ENCODE measurements around the gene MS4A6A. TPM values are rescaled to one million over a fixed set of nuclear protein-coding genes. Genes with fewer than 3 reads are reported as not detected.
A peak's percentile ranks its signal among the peaks of the same experiment; 100 is the strongest.
"Not testable (repeated sequence)": the region's sequence is repeated elsewhere in the genome, so short reads cannot be mapped to it uniquely, and the experiment has no call there.

Gene MS4A6A
- total RNA-seq, 2 donors from 2014 or later = 5.9 to 24.9 TPM

GRCh38 chr11:60133917-60134316, 49.0 kb downstream of the MS4A6A start:
- no peak for TF ChIP-seq CTCF (IDR thresholded peaks at IDR 0.05)
- no peak for TF ChIP-seq POLR2A (IDR thresholded peaks at IDR 0.05)
- Histone ChIP-seq H3K36me3 (replicated peaks in 1 of 2; ENCODE audit: insufficient read depth in 1 of 2, low read depth in 2 of 2) (no peaks in the 10 kb centered on the region), H3K4me3 (no peak overlapping the region), H3K27ac (no peak overlapping the region), H3K4me1 (peaks cover 7% of the 10 kb centered on the region), H3K27me3 (no peaks in the 10 kb centered on the region), H3K9me3 (no peaks in the 10 kb centered on the region)
- DNase-seq = no peak
- 29 to 63% methylated on average over 1 of the region's 1 CpG for WGBS, 2 donors
- ATAC-seq = no peak
- intact Hi-C loops (cut with DNase I) = no loop called here

DNA sequence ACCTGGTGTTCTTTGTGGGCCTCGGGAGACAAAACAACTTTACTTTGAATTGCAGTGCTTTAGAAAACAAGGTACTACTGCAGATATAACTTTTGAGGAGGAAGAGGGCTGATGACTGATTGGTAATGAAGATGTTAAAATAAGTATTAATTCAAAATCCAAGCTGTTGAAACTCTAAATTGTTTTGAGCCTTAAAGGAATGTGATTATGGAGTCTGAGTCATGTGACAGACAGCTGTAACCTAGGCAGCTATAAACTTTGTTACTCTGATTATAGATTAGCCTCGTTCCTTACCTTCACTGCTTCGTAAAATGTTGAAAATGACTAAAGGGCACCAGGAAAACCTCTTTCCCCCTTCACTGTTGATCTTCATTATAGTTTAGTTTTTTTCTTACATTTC, 51.0 kb downstream of the MS4A6A start:
- H3K27me3 ChIP-seq = no peaks in the 10 kb centered on the region
- no peaks in the 10 kb centered on the region for H3K36me3 ChIP-seq (replicated peaks in 1 of 2; ENCODE audit: insufficient read depth in 1 of 2, low read depth in 2 of 2)
- ATAC-seq = no peak
- no peak overlapping the region for H3K4me3 ChIP-seq
- intact Hi-C loops (cut with DNase I) = no loop called here
- no peak for TF ChIP-seq CTCF (IDR thresholded peaks at IDR 0.05)
- TF ChIP-seq POLR2A (IDR thresholded peaks at IDR 0.05) = no peak
- H3K9me3 ChIP-seq = no peaks in the 10 kb centered on the region
- no peak overlapping the region for H3K27ac ChIP-seq
- peaks cover 12% of the 10 kb centered on the region for H3K4me1 ChIP-seq
- DNase-seq = no peak
- WGBS, 2 donors = 59 to 66% methylated on average over 3 of the region's 3 CpGs

DNA sequence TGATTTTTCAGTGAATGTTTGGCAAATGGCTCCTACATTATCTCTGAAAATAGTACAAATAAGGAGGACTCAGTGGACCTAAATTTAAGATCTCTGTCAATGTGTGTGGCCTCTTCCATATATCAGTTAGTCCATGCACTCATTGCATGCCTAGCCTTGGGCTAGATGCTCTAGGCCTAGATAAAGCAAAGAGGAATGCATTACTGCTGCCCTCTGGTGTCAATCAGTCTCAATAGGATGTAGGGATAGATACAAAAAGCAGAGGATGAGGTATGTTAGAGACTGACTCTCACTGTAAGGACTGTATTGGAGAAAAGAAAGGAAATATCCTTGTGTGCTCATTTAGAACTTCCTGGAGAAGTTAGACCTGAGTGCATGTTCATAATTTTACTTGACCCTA, 52.4 kb downstream of the MS4A6A start:
- no peak overlapping the region for H3K4me3 ChIP-seq
- H3K36me3 ChIP-seq (replicated peaks in 1 of 2; ENCODE audit: insufficient read depth in 1 of 2, low read depth in 2 of 2) = no peaks in the 10 kb centered on the region
- peak; percentile 22 to 65 (median 42) for DNase-seq
- H3K27ac ChIP-seq = no peak overlapping the region
- ATAC-seq = peak; percentile 64
- H3K27me3 ChIP-seq = no peaks in the 10 kb centered on the region
- intact Hi-C loops (cut with DNase I) = no loop called here
- peaks cover 12% of the 10 kb centered on the region for H3K4me1 ChIP-seq
- TF ChIP-seq POLR2A (IDR thresholded peaks at IDR 0.05) = no peak
- TF ChIP-seq CTCF (IDR thresholded peaks at IDR 0.05) = peak in 6 of 7 experiments; percentile 23 to 64 (median 54)
- no peaks in the 10 kb centered on the region for H3K9me3 ChIP-seq

DNA sequence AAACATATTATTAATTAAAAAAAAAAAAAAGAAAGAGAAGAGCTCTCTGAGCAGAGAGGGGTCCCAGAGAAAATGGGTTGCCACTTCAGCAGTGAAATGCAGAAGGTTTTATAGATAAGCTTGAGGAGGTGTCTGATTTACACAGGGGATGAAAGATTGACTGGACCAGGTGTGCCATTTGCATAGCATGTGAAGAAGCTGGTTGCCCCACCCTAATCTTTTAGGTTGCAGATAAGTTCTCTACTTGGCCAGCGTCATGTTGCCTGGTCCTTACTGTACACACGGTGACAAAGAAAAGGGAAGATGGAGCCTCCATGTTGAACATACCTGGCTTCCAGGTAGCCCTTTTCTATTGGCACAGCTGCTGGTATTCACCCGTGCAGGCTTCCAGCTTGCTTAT, 53.0 kb downstream of the MS4A6A start:
- intact Hi-C loops (cut with DNase I) = no loop called here
- no peak overlapping the region for H3K4me3 ChIP-seq
- no peaks in the 10 kb centered on the region for H3K9me3 ChIP-seq
- peak in 2 of 4 donors; percentile 6 to 17 for DNase-seq
- no peak overlapping the region for H3K27ac ChIP-seq
- 23 to 24% methylated on average over 3 of the region's 3 CpGs for WGBS, 2 donors
- no peaks in the 10 kb centered on the region for H3K36me3 ChIP-seq (replicated peaks in 1 of 2; ENCODE audit: insufficient read depth in 1 of 2, low read depth in 2 of 2)
- no peak for ATAC-seq
- H3K27me3 ChIP-seq = no peaks in the 10 kb centered on the region
- peaks cover 12% of the 10 kb centered on the region for H3K4me1 ChIP-seq
- TF ChIP-seq POLR2A (IDR thresholded peaks at IDR 0.05) (no peak), CTCF (IDR thresholded peaks at IDR 0.05) (no peak)

DNA sequence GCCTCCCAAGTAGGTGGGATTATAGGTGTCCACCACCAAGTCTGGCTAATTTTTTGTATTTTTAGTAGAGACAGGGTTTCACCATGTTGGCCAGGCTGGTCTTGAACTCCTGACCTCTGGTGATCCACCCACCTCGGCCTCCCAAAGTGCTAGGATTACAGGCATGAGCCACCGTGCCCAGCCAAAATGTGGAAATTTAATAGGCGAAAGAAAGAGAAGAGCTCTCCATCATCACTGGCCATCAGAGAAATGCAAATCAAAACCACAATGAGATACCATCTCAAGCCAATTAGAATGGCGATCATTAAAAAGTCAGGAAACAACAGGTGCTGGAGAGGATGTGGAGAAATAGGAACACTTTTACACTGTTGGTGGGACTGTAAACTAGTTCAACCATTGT, 54.0 kb downstream of the MS4A6A start:
- H3K4me1 ChIP-seq = peaks cover 12% of the 10 kb centered on the region
- ATAC-seq; DNase-seq; H3K36me3 ChIP-seq (replicated peaks in 1 of 2; ENCODE audit: insufficient read depth in 1 of 2, low read depth in 2 of 2); H3K27me3 ChIP-seq; H3K4me3 ChIP-seq; intact Hi-C loops (cut with DNase I); H3K27ac ChIP-seq; H3K9me3 ChIP-seq: not testable (repeated sequence)
- WGBS, 2 donors = 88 to 92% methylated on average over 4 of the region's 4 CpGs

Measured in body of pancreas (tissue), 4 donors.